IMR-90 (cell line): ENCODE measurements around the gene IL16. TPM values are rescaled to one million over a fixed set of nuclear protein-coding genes. Genes with fewer than 3 reads are reported as not detected.

Experiments
- ATAC-seq: fragments of 200-7000 bp; cut with Tn5 transposase; 2 replicates; pipeline ENCODE4 v1.9.1; 2020; ENCODE audit warnings: low read depth, mild to moderate bottlenecking, moderate library complexity
- BruUV-seq: library from RNA; stranded (reverse); fragments of 400-500 nt; replicated peaks from 2 replicates; lab custom pipeline; 2021; lab: Mats Ljungman, UMichigan
- CTCF ChIA-PET: fragments of 300-600 bp; formaldehyde crosslinking; extraction: SDS; loops from one replicate; lab custom pipeline; 2021; ENCODE audit warnings: antibody characterized with exemption; lab: Yijun Ruan, JAX
- POLR2A ChIA-PET: fragments of 300-600 bp; sonication (Branson Sonifier 250); formaldehyde crosslinking; loops from one replicate; lab custom pipeline; 2022; ENCODE audit warnings: antibody characterized with exemption; ENCODE audit not compliant: unreplicated experiment; lab: Charles Lee
- DNase-seq: peaks from one replicate; pipeline ENCODE4 v3.0.0; 2013
- H2AFZ ChIP-seq: replicated peaks from 2 replicates; pipeline ENCODE3; 2013; ENCODE audit warnings: low read length, mild to moderate bottlenecking; ENCODE audit not compliant: poor library complexity
- H2AK5ac ChIP-seq: 2 replicates; pipeline ENCODE4 v1.6.1; 2013; ENCODE audit warnings: low read depth, low read length, inconsistent platforms
- H2AK9ac ChIP-seq: replicated peaks from 2 replicates; pipeline ENCODE3; 2013; ENCODE audit warnings: mild to moderate bottlenecking, low read depth, low read length, moderate library complexity; ENCODE audit not compliant: poor library complexity
- H2BK120ac ChIP-seq: 2 replicates; pipeline ENCODE4 v1.6.1; 2013; ENCODE audit warnings: low read depth, low read length, inconsistent platforms
- H2BK15ac ChIP-seq: 3 replicates; pipeline ENCODE4 v1.6.1; 2013; ENCODE audit warnings: low read depth, low read length, inconsistent platforms
- H2BK20ac ChIP-seq: 2 replicates; pipeline ENCODE4 v1.6.1; 2013; ENCODE audit warnings: low read depth, mild to moderate bottlenecking, inconsistent platforms, low read length, moderate library complexity
- H2BK5ac ChIP-seq: 2 replicates; pipeline ENCODE4 v1.6.1; 2013; ENCODE audit warnings: mild to moderate bottlenecking, low read depth, low read length, inconsistent platforms; ENCODE audit not compliant: poor library complexity, severe bottlenecking
- H3K14ac ChIP-seq: replicated peaks from 2 replicates; pipeline ENCODE4 v1.6.1; 2013; ENCODE audit warnings: low read depth, low read length, inconsistent platforms
- H3K18ac ChIP-seq: 2 replicates; pipeline ENCODE4 v1.6.1; 2013; ENCODE audit warnings: low read depth, low read length, control low read depth
- H3K23ac ChIP-seq: 2 replicates; pipeline ENCODE4 v1.6.1; 2013; ENCODE audit warnings: low read depth, low read length, inconsistent platforms
- H3K27ac ChIP-seq: 2 replicates; pipeline ENCODE4 v1.5.1; 2013; ENCODE audit warnings: mild to moderate bottlenecking, control low read depth, low read length; ENCODE audit not compliant: insufficient read depth
- H3K27me3 ChIP-seq: 2 replicates; pipeline ENCODE4 v1.6.1; 2013; ENCODE audit warnings: low read length; ENCODE audit not compliant: control insufficient read depth, insufficient read depth
- H3K36me3 ChIP-seq: 2 replicates; pipeline ENCODE4 v1.6.1; 2013; ENCODE audit warnings: low read length, mixed read lengths; ENCODE audit not compliant: control insufficient read depth, insufficient read depth
- H3K4ac ChIP-seq: 2 replicates; pipeline ENCODE4 v1.6.1; 2013; ENCODE audit warnings: low read depth, low read length, inconsistent platforms
- H3K4me1 ChIP-seq: 2 replicates; pipeline ENCODE4 v1.6.1; 2013; ENCODE audit warnings: low read length, mixed read lengths; ENCODE audit not compliant: control insufficient read depth, insufficient read depth
- H3K4me2 ChIP-seq: 2 replicates; pipeline ENCODE4 v1.6.1; 2013; ENCODE audit warnings: low read depth, mild to moderate bottlenecking, control low read depth, low read length, moderate library complexity
- H3K4me3 ChIP-seq: 2 replicates; pipeline ENCODE4 v1.5.1; 2013; ENCODE audit warnings: low read depth, mild to moderate bottlenecking, control low read depth, low read length, moderate library complexity; ENCODE audit not compliant: insufficient read depth
- H3K56ac ChIP-seq: 2 replicates; pipeline ENCODE4 v1.6.1; 2013; ENCODE audit warnings: low read length, inconsistent platforms; ENCODE audit not compliant: insufficient read depth; ENCODE audit errors: extremely low read depth
- H3K79me1 ChIP-seq, 2 experiments: 2 replicates each; pipeline ENCODE4 v1.6.1; 2013; ENCODE audit warnings: low read length in 2 of 2, inconsistent platforms in 1 of 2, low read depth in 1 of 2
- H3K9ac ChIP-seq: 2 replicates; pipeline ENCODE4 v1.6.1; 2013; ENCODE audit warnings: low read depth, low read length, control low read depth
- H3K9me1 ChIP-seq: 2 replicates; pipeline ENCODE4 v1.6.1; 2013; ENCODE audit warnings: low read length, inconsistent platforms; ENCODE audit not compliant: insufficient read depth
- H3K9me3 ChIP-seq: 2 replicates; pipeline ENCODE4 v1.6.1; 2013; ENCODE audit warnings: low read length; ENCODE audit not compliant: control insufficient read depth, insufficient read depth
- H4K20me1 ChIP-seq: 2 replicates; pipeline ENCODE4 v1.6.1; 2013; ENCODE audit warnings: low read length, inconsistent platforms; ENCODE audit not compliant: insufficient read depth
- H4K5ac ChIP-seq: 2 replicates; pipeline ENCODE4 v1.6.1; 2013; ENCODE audit warnings: mild to moderate bottlenecking, low read depth, low read length, control low read depth
- H4K8ac ChIP-seq, 2 experiments: 2 replicates each; pipeline ENCODE4 v1.6.1; 2013; ENCODE audit warnings: low read depth in 2 of 2, low read length in 2 of 2, control low read depth in 1 of 2, inconsistent platforms in 1 of 2
- H4K91ac ChIP-seq: 2 replicates; pipeline ENCODE4 v1.6.1; 2013; ENCODE audit warnings: low read depth, low read length, inconsistent platforms; ENCODE audit not compliant: insufficient read depth
- BHLHE40 ChIP-seq: fragments of 150-350 bp; IDR thresholded peaks from 2 replicates; pipeline ENCODE4 v1.6.1; 2016; ENCODE audit warnings: mild to moderate bottlenecking, low read depth, low read length
- CEBPB ChIP-seq: IDR thresholded peaks from 2 replicates; pipeline ENCODE4 v1.6.1; 2012; ENCODE audit warnings: low read depth, low read length, improper control_type of control experiment
- CHD1 ChIP-seq: IDR thresholded peaks from 2 replicates; pipeline ENCODE4 v1.6.1; 2012; ENCODE audit warnings: low read depth, low read length, improper control_type of control experiment
- WGBS, 2 experiments: methylation state at CpG; one replicate each; pipeline versions ENCODE4 v1.1.5 to v1.1.7; 2013; ENCODE audit warnings: missing lambda C conversion rate in 2 of 2; ENCODE audit not compliant: insufficient read length in 1 of 2; ENCODE audit errors: extremely low coverage in 2 of 2; 5-methylcytosine and 5-hydroxymethylcytosine counted together
- dilution Hi-C: fragments of 300-500 bp; cut with HindIII; formaldehyde crosslinking; loops from one replicate; pipeline ENCODE4 v1.14.3; 2018; ENCODE audit warnings: low sequenced_read_pairs; ENCODE audit not compliant: unreplicated experiment
- in situ Hi-C: fragments of 300-500 bp; cut with MboI; formaldehyde crosslinking; loops from 3 replicates; pipeline ENCODE4 v1.14.3; 2019; ENCODE audit warnings: low sequenced_read_pairs, inconsistent platforms, mixed read lengths
- intact Hi-C: fragments of 100-400 bp; cut with micrococcal nuclease; formaldehyde crosslinking; loops from 2 replicates; pipeline ENCODE4 v1.10.0; 2022
- polyA plus RNA-seq, 3 experiments: library from polyadenylated mRNA; depleted of rRNA; stranded (reverse); fragments of >200 nt; gene quantifications; 2 replicates each; pipeline ENCODE4 v1.2.3, GENCODE V29; 2012; ENCODE audit warnings: low replicate concordance in 1 of 3
- total RNA-seq: library from RNA; depleted of rRNA; stranded (reverse); fragments of >200 nt; gene quantifications from 2 replicates; pipeline ENCODE4 v1.2.3, GENCODE V29; 2012

IL16 gene
- total and polyA plus RNA-seq, 2 of the 4 experiments (the other 2 are of a cell fraction): 0.18 to 0.27 TPM

DNA sequence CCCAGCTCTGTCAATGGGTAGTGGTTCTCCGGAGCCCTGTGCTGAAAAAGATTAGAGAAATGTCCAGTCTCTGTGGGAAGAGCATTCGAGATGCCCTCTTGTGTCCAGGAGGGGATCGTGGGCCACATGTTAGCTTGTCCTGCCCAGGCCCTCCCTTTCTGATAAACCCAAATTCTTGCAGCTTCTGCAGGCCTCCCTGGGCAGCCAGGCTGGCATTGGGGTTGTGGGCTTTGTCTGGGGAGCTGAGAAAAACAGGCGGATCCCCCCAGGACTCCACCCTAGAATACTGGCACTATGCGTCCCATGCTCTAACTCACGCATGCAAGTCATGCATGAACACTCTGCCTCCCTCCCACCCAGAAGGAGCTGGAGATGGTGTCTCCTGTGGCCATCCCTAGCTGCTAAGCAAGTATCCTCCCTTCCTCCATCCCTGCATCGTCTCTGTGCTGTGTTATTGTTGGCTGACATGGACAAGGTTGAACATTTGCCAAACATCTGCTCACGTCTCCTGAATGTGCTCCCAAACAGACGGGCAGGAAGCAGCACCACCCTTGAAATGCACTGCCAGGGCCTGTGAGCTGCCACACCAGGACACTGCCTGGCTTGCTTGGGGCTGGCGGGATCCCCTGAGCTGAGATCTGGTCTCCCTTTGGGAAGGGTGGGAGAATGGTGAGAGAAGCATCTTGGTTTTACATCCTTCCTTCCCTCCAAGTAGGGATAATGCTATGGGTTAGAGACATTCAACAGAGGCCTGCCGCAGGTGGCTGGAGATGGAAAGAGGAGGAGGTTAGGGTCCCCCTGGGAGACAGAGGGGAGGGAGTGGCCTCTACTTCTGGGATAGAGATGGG lies 36.1 kb upstream of the IL16 start:
- Histone ChIP-seq H2AK9ac (peak overlapping the region; percentile 83), H3K79me1 (no peaks in the 10 kb centered on the region), H2BK120ac (peak overlapping the region; percentile 97), H4K5ac (peak overlapping the region; percentile 80), H3K27me3 (no peaks in the 10 kb centered on the region), H3K4me3 (no peak overlapping the region), H3K4me1 (peaks cover 34% of the 10 kb centered on the region), H3K27ac (peak overlapping the region; percentile 68), H3K9me1 (peaks cover 35% of the 10 kb centered on the region), H3K14ac (peak overlapping the region; percentile 88), H2BK5ac (peak overlapping the region; percentile 54), H2AFZ (peak overlapping the region; percentile 71), H2BK20ac (peak overlapping the region; percentile 99), H2AK5ac (peak overlapping the region; percentile 98), H4K20me1 (no peaks in the 10 kb centered on the region), H2BK15ac (peak overlapping the region; percentile 81; the same call in 2 of the 3 replicates), H4K8ac (peak overlapping the region; percentile 22 to 80), H3K56ac (peak overlapping the region; percentile 39; the same call in 1 of the 2 replicates), H3K4ac (peak overlapping the region; percentile 98), H3K9me3 (no peaks in the 10 kb centered on the region), H3K23ac (peak overlapping the region; percentile 70), H3K4me2 (no peak overlapping the region), H3K18ac (peak overlapping the region; percentile 71), H3K36me3 (no peaks in the 10 kb centered on the region), H4K91ac (peak overlapping the region; percentile 89), H3K9ac (peak overlapping the region; percentile 1; the same call in 1 of the 2 replicates)
- ChIA-PET POLR2A (interaction anchor here (1.1 kb wide), 1 partner anchor 29 kb away, joined by 4 read pairs; no protein-coding TSS in a partner anchor), CTCF (interaction anchor here (3.6 kb wide), 1 partner anchor 106 kb away, joined by 23 read pairs; no protein-coding TSS in a partner anchor)
- dilution Hi-C loops (no loop called here), intact Hi-C loops (no loop called here), in situ Hi-C loops (no loop called here)
- TF ChIP-seq CHD1: no peak
- TF ChIP-seq CEBPB: no peak
- no peak; the same call in 1 of the 2 replicates for TF ChIP-seq BHLHE40
- no TSS peak for BruUV-seq
- peak; percentile 50 for ATAC-seq
- DNase-seq: peak; percentile 95
- no CpG with 5 or more reads among the region's 11 CpGs for WGBS, 2 experiments
